Subcutaneous adipose tissue (tissue), 4 donors: ENCODE results near the gene NFIC. TPM values are rescaled to one million over a fixed set of nuclear protein-coding genes. Genes with fewer than 3 reads are reported as not detected.

ENCODE experiments used
- CTCF ChIP-seq: fragments of 450-650 bp; IDR thresholded peaks from one replicate; pipeline ENCODE4 v1.5.1; 2016; ENCODE audit warnings: low read depth, mild to moderate bottlenecking, control low read depth, antibody characterized with exemption, moderate library complexity
- total RNA-seq, 4 donors: library from RNA; depleted of rRNA; stranded (reverse); fragments of >200 nt; gene quantifications; one replicate each; pipeline ENCODE4 v1.1.0, GENCODE V29; 2016

NFIC gene
- total RNA-seq, 4 donors from 2014 or later: 45.2 to 191 (median 76.8) TPM

- TF ChIP-seq CTCF: no peak
These were observed 134.2 kb downstream of the NFIC start, which contains the start of gene DOHH for GRCh38 chr19:3500429-3501101. DOHH (minus strand) TSS chr19:3500674; CDS start chr19:3496814, 3,860 bp downstream.

GRCh38 chr19:3501780-3502179 lies 135.4 kb downstream of the NFIC start:
- no peak for TF ChIP-seq CTCF

DNA sequence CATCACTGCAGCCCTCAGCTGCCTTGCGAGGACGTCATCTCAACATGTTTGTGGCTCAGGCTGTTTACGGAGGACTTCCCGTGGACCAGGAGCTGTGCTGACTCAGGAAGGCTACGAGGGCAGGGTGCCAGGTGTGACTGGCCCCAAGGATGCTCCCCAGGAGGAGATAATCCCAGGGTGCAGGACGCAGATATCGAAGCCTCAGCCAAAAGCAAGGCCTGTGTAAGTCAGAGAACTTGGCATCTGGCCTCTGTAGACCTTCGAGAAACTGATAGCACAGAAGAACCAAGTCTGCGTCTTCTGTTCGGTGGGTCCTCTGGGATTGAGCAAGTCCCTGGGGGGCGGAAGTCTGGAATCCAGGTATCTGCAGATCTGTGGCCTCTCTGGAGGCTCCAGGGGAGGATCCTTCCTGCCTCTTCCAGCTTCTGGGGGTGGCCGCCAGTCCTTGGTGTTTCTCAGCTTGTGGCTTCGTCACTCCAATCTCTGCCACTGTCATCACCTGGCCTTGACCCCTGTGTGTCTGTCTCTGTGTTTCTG lies 136.7 kb downstream of the NFIC start:
- TF ChIP-seq CTCF: no peak

GRCh38 chr19:3504735-3505134 lies 138.4 kb downstream of the NFIC start:
- TF ChIP-seq CTCF: no peak

GRCh38 chr19:3505598-3506383 lies 139.4 kb downstream of the NFIC start, which contains the start of gene FZR1:
FZR1 (plus strand) TSS chr19:3506311; CDS start chr19:3522990, 16,679 bp downstream.
- TF ChIP-seq CTCF: no peak

DNA sequence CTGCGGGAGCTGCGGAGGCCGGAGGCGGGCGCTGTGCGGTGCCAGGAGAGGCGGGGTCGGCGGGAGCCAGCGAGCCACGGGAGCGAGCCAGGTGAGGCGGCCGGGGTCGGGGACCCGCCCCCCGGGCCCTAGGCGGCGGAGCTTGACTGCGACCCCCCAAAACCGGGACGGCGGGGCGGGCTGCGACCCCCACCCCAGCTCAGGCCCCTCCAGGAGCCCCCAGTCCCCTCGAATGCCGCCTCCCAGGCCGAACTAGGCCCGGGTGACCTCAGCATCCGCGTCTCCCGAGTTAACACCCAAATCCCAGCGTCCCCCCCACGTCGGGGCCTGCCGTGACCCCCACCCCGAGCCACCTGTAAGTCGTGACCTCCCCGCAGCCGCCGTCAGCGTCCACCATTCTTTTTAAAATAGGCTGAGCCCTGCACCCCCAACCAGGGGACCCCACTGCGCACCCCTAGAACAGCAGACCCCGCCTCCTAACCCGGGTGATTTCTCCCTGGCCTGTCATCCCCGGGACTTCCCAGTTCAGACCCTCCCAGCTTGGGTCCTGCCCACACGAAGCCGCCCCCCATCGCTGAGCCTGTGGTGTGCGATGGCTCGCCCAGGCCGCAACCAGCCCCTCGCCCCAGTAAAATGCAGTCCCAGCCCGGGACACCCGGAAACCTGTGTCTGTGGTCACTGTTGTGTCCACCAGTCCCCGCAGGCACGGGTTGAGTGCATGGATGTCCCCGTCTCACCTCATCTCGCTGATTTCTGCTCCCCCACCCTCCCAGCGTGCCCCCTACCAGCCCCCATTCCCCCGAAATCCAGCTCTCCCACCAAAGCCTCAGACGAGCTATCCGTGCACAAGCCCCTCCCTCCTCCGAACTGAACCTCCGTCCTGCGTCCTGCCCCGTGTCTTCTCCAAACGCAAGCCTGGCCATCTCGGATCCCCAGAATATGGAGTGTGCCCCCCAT lies 140.3 kb downstream of the NFIC start:
- TF ChIP-seq CTCF: no peak
